GM18867 (cell line): ENCODE results near the gene PIEZO2.

ENCODE experiments used
- ATAC-seq: cut with Tn5 transposase; IDR thresholded peaks from one replicate; pipeline ENCODE4 v1.9.1; 2021; ENCODE audit warnings: mild to moderate bottlenecking, moderate library complexity; ENCODE audit not compliant: unreplicated experiment

Gene PIEZO2

DNA sequence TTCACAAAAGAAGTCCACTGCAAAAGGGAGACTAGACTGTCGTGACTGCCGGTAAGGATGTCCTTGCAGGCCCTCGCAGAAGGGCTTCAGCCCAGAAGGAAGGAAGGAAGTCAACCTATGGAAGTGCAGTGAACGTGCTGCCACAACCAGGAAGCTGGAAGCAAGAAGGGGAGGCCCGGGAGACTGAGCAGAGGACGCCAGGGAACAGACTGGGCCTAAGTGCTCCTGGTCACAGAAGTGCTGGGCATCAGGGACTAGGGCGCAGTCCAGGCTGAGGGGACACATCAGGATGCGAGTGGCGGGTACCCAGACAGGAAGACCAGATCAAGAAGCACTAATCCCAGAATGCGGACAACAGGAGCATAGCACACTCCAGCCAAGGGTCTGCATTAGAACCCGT, 78.8 kb downstream of the PIEZO2 start:
- ATAC-seq: no peak

DNA sequence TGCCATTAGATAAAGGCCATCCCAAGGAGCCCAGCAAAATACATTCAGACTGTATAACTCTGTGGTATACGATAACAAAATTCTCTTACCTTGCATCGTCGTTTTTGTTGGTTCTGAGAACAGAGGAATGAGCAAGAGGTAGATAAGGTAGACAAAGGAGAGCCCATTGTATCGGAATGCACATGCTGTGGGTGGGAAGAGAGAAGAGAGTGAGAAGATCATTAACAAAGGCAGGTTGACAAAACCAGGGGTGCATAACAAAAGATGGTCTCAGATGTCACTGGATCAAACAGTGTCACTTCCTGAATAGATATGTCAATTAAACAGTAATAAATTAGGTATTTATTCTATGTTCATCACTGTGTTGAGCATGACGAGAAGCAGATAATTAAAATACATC, 83.3 kb downstream of the PIEZO2 start:
- no peak for ATAC-seq

DNA sequence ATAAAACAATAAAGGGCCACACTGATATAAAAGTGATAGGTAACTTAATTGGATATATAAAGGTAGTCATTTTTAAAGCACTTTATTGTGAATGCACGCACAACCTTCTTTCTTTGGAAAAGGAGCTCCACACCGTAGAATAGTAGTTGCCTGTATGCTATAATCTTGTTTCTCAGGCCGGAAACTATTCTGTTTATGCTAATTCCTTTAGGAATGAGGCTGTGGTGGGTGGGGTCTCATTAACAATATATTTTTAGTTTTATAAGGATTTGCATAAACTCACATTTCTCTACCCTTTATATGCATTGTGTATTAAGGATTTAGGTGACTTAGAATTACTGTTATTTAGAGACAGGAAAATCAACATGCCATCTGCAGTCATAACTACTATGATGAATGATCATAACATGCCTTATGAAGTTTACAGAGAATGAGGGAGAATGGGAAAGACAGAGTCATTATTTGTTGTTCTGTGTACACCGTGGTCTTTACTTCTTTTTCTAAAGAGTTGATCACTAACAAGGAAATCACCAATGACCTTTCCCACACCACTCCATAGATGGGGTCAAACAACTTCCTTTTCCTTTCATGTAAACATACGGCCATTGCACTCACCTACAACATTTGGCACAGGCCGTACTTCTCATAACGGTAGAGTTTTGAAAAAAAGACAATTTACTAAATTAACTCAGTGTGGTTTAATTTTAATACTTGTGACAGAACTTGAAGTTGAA, 84.5 kb downstream of the PIEZO2 start:
- no peak for ATAC-seq

DNA sequence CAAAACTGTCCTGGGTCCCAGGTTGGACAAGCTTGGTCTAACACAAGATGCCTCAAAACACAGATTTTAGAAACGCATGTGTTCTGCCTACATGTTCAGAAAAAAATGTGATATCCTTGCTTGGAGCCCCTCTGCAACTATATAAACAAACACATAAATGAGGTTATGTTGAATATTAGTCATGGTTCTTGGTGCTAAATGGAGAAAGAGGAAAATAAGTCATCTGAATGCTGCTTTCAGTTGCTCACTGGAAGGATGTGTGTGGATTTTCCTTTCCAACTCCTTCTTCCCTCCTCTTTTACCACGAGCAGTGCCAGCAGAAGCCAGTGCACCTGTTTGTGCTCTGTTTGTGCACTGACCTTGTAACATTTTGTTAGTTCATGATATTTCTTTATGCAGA, 85.3 kb downstream of the PIEZO2 start:
- ATAC-seq: no peak

DNA sequence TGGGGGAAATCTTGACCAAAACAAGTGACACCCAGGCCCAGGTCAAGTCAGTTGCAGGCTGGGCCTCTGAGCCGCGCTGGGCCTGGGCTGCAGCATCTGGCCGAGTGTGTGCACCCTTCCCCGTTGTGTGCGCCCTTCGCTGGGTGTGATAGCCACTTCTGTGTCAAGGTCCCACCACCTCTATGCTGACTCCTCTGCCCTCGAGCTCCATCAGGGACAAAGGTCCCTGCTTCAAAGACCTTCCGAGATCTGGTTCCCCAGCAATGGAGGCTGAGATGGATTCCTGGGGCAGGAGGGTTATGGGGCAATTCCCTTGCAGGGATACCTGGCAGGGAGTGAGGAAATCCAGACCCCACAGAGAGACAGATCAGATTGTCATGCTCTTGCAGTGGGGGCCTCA, 93.6 kb downstream of the PIEZO2 start:
- ATAC-seq: no peak

DNA sequence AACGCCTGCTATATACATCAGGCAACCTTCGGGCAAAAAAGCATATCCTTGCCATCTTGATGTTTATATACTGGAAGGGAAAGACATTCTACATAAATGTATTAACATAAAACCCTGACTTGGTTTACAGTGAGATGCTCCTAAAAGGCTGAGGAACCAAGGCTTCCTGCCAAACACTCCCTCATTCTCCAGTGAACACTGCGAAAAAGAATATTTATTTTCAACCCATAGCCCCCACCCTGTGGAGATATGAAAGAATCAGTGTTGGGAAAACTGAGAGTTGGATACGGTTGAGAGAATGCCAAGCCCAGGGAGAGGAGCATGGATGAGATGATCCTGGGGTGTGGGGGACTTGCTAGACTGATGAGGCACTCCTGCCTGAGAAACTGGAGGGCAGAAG, 94.9 kb downstream of the PIEZO2 start:
- no peak for ATAC-seq

DNA sequence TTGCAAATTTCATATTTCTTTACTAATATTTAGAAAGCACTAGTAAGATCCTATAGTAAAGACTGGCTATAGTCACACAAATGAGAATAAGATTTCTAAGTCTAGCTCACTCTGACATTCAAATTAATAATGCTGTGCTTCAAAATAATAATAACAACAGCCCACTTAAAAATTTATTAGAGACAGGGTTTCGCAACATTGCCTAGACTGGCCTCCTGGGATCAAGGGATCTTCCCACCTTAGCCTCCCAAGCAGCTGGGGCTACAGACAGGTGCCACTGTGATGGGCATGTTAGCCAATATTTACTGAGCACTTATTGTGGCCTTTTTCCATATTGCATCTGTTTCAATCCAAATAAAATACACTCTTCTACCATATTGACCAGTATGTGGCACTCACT, 96.1 kb downstream of the PIEZO2 start:
- no peak for ATAC-seq

DNA sequence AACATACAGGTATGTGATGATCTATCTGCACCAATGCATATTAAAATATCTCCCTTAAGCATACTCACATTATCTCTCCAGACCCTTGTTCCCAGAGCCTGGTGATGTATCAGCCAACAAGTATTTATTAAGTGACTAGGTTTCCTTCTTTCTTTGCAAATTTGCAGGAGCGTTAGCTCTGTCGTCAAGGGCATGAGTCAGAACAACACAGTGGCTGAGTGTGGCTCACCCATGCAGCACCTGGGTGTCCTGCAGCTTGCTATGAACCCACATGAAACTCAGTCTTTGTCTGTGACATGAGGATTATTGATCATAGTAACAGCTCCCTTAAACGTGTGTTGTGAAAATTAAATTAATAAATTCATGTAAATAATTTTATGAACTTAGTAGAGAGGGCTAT, 96.6 kb downstream of the PIEZO2 start:
- ATAC-seq: no peak

DNA sequence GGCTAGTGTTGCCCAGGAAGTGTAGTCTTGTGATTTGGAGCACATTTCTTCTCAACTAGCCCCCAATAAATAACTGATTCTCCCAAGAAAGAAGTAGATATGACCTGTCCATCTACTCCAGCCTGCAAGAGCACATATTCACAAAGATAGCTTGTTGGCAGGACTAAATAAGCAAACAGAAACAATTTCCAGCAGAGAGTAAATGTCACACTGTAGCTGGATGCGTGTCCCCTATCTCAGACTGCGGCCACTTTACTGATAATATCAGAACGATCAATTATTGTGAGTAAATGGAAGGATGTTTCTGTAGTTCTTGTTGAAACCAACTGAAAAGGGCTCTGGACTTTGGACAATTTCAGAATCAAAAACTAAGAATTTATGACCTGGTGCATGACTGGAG, 97.9 kb downstream of the PIEZO2 start:
- ATAC-seq: no peak

DNA sequence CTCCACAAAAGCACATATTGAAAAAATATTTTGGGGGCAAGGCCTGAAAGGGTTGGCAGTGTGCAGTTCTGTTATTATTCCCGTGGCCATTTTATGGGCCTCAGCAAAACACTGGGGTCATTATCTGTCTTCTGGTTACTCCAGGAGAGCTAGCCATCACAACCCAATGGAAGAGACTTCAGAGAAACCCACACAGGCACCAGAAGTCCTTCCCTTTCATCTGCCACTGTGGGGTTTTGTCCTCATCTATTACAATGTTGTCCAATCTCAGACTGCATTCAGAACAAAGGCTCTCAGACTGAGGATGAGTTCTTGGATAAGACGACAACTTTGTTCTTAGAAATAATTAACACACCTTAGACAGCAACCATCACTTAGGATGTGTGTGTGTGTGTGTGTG, 98.4 kb downstream of the PIEZO2 start:
- no peak for ATAC-seq

DNA sequence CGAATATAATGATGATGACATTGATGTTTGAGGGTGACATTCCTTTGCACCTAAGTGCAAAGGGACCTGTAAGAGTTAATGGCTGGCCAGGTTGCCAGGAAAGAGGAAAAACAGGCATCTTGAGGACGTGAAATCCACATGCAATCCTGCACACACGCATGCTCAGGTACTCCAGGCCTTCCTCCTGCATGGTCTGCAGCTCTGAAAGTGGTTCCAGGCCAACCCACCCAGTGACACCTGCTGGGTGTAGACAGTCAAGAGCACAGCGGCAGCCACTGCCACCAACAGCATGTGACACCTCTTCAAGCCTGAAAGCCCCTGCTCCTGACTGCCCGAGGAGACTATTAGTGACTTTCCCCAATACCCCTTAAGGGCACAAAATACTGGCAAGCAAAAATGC, 101.6 kb downstream of the PIEZO2 start:
- no peak for ATAC-seq

DNA sequence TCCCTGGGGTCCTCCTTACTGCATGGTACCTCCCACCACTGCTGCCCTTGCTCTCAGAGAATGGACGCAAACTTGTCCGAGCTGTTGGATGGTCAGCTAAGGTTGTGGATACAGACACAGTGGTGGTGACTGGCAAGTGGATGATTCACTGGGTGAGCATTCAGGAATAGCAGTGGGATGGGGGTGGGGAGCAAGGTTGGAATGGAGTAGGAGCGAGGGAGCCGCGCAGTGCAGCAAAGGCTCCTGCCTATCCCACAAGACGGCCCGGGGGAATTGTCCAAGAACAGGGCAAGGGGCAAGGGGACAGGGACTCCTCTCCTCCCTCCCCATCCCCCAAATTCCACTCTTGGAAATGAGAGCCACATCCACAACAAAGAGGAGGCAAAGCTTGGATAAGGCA, 102.2 kb downstream of the PIEZO2 start:
- no peak for ATAC-seq

DNA sequence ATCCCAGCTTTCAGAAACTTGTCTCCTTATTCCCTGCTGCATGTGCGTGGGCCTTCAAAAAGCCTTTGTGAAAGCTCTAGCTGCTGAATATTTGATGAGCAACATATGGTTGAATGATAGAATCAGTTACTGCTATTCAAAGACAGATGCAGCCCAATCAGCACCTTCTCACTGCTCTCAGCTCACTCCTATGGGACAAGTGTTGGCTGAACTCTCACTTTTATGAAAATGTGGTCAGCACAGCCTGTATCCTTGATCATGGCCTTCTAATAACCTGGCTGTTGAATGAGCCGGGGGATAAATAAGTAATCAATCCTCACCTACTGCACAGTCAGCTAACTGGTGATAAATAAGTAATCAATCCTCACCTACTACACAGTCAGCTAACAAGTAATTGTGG, 103.2 kb downstream of the PIEZO2 start:
- no peak for ATAC-seq

DNA sequence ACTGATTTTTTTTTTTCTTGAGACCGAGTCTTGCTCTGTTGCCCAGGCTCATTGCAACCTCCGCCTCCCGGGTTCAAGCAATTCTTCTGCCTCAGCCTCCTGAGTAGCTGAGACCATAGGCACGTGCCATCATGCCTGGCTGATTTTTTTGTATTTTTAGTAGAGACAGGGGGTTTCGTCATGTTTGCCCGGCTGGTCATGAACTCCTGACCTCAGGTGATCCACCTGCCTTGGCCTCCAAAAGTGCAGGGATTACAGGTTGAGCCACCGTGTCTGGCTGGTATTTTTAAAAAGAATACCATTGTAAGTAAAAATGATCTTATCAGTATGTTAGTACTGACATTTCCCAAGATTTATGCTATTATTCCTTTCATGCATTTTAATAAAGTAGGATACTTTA, 105.7 kb downstream of the PIEZO2 start:
- no peak for ATAC-seq

DNA sequence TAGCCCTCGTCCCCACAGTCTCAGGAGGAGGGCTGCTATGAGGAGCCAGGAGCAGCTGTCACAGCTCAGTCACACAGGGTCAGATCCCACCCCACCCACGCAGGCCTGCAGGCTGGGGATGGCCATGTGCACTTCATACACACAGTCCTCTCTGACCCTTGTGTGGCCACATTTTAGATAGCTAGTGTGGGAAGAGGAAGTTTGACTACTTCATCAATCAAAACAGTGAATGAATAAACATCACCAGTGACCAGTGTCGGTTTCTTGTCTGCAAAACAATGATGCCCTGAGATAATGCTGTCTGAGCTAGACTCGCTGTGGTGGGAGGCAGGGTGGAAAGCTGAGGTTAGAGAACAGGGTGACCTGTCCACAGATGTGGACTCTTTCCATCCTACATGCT, 107.1 kb downstream of the PIEZO2 start:
- ATAC-seq: no peak

DNA sequence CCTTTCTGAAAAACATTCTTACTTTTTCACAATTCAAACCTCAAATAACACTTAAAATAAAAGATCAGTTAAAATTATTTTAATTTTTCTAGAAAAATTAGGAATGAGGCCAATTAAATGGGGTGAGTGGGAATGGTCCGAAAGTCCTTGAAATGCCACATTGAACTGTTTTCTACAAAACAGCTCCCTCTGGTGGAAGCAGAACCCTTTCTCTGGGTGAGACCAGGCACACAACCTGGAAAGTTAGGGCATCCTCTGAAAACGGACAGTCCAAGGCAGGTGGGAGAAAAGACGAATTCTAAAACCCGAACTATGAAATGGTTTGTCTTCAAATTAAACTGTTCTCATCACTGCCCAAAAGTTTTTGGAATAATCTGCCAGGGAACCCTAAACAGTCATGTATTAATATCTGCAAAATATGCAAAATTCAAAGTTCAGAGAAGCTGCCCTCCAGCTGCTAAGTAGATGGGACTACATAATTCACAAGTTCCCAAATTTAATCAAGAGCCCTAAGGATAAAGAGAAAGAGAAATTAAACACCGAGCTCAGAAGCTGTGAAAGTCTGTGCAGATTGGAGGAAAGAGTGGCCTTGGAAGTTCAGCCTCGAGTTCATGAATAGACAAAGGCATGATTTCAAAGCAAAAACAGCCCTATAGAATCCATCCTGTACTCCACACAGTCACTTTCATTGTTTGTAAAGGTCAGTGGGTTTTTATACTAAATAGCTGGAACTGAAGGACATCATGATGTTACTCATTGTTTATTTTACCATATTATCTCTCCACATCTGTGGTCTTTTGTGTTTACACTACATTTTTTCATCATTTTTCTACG, 108.3 kb downstream of the PIEZO2 start:
- no peak for ATAC-seq

DNA sequence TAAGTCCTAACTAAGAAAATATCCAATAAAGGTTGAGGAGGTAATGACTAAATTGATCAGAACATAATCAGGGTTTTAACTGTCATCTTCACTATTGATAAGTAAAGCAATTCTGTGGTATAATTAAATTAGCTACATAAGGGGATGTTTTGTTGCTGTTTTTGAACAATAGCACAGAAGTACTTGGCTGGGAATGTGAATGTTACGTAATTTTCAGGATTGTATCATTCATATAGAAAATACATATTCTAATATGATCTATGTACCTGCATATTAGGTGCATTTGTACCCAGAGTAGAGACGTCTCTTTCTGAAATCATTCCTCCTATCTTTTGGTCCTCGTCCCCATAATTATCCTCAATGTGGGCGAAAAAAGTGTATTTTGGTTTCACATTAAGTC, 109.0 kb downstream of the PIEZO2 start:
- ATAC-seq: no peak

DNA sequence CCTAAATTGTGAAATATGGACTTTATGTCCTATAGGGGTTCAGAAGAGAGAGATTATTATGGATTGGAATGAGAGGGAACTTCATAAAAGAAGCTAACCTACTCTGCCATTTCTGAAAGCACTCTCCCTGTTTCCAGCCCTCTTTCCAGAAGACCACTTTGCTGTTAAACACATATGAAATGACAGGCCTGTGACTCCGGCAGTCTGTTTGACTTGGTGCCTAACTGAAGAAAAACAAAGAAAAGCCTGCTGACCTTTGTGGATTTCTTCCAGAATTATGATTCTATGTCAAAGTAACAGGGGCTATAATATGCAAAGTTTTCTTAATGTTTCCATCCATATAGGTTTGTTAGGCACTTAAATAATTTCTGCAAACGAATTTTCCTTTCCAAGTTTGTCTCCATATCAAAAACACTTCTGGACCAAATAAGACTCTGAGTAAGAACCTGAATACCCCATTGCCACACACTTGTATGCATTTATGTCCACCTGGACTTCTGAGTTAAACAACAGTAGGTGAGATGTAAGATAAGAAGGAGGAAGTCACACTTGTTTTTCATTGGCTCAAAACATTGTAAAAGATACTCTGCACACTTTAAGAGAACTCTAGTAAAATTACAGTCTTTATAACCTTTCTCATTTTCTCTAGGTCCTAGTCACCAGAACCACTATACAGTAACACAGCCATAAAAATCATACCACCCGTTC, 111.7 kb downstream of the PIEZO2 start:
- ATAC-seq: no peak

DNA sequence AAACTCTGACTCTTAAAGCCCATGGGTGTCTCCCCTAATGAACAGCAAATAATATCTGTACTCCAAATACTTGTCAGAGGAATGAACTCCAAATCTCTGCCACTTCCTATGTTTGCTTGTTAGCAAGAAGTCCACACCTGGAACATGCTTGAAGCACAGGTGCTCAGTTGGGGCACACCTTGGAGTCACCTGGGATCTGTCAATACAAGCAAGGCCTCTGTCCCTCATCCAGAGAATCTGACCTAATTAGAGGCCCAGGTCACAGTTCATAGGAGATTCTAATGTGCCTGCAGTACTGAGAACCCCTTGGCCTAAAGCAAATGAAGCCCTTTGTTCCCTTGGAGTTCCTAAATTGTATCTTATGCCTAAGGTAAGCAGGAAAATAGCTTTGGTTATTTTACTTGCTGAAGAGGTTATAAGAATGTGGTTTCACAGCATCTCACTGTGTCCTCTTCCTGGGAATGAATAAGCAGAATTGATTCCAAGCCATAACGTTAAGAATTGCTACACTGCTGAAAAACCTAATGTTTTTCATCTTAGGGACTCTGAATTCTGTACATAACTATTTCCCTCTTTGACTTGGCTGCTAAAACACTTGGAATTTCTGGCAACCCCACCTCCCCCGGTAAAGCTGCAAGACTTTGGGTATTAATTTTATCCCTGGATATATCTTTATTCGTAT, 113.4 kb downstream of the PIEZO2 start:
- ATAC-seq: no peak

DNA sequence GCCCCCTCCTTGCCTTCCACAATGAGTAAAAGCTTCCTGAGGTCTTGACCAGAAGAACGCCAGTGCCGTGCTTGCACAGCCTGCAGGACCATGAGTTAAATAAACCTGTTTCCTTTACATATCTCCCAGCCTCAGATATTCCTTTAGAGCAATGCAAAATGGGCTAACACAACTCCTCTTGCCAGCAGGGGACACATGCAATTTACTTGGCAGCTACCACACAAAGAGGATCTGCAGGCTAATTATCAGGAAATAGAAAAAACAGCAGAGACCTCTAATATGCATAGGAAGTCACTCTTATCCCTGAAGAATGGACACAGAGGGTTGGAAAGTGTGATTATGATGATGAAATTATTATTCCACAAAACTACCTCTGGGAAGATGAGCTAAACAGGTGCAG, 114.0 kb downstream of the PIEZO2 start:
- ATAC-seq: no peak

DNA sequence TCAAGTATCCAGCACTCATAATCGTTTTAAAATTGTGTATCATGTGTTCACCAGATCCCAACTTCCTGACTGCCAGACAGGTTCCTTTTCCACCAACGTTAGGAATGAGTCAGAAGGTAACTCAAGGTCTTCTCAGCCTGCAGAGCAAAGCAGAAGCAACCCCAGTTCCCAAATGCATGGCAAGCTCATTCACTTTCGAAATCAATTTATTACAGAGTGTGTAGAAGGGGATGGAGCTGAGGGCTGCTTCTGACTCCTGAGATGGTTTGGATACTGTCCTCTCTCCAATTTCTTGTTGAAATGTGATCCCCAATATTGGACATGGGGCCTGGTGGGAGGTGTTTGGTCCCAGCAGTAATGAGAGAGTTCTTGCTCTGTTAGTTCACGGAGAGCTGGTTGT, 114.5 kb downstream of the PIEZO2 start:
- ATAC-seq: peak; percentile 43
